Neutrophil (primary cell): Measurements from ENCODE around the gene BANK1.
"Not testable (repeated sequence)": the region's sequence is repeated elsewhere in the genome, so short reads cannot be mapped to it uniquely, and the experiment has no call there.

Source experiments
- H3K27ac ChIP-seq: fragments of 200-600 bp; sonication (generic); 2 replicates; pipeline ENCODE4 v1.5.1; 2016; ENCODE audit warnings: mild to moderate bottlenecking, moderate library complexity
- H3K27me3 ChIP-seq: fragments of 200-600 bp; sonication (generic); 2 replicates; pipeline ENCODE4 v1.6.0; 2016; ENCODE audit warnings: mild to moderate bottlenecking
- H3K36me3 ChIP-seq: fragments of 200-600 bp; sonication (generic); 2 replicates; pipeline ENCODE4 v1.5.1; 2017
- H3K4me1 ChIP-seq, 2 experiments: fragments of 200-600 bp in 1 of 2; sonication (generic) in 1 of 2; 1 replicate in 1 of 2; 2 replicates in 1 of 2; pipeline versions ENCODE4 v1.5.1 to v1.6.1; 2013 to 2016; ENCODE audit warnings: low read depth in 1 of 2, low read length in 1 of 2, mild to moderate bottlenecking in 1 of 2, moderate library complexity in 1 of 2; ENCODE audit not compliant: control insufficient read depth in 1 of 2, insufficient read depth in 1 of 2
- H3K4me3 ChIP-seq, 2 experiments: fragments of 200-600 bp in 1 of 2; sonication (generic) in 1 of 2; 1 replicate in 1 of 2; 2 replicates in 1 of 2; pipeline ENCODE4 v1.5.1; 2013 to 2016; ENCODE audit warnings: low read depth in 1 of 2, low read length in 1 of 2, mild to moderate bottlenecking in 1 of 2, moderate library complexity in 1 of 2
- H3K9me3 ChIP-seq: fragments of 200-600 bp; sonication (generic); 2 replicates; pipeline ENCODE4 v1.5.1; 2016
- TF ChIP-seq, protein P1 (sequence below): fragments of 200-600 bp; sonication (generic); IDR thresholded peaks from 2 replicates; pipeline ENCODE4 v1.5.1; 2016; ENCODE audit warnings: antibody characterized with exemption

The BANK1 gene

DNA sequence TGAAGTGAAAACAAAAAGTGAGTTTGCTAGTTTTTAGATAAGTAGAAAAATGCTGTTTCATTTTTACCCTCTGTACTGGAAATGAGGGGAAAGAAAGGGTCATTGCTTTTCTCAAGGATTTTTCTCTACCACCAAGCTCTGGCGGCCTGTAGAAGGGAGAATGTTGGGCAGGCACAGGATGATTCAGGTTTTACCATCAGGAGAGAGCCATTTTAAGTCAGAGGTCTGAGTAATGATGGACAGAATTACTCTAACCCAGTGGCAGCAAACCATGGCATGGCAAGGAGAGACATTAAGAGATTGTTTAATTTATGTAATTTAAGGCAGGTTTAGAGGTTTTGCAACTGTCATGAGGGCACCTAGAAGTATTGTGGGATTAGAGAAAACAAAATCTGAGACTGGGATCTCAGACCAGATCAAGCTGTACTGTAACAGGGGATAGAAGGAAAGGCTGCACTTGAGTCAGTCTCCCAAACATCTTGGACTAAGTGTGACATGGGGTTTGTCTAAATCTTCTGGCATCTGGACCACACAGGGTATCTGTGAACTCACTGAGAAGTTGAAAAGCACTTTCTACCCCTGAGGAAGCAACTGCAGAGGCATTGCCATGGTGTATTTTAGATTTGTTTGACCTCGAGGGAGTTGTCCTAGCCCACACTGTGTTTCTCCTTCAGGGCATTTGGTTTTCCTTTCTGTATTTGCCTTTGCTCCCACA, 81.6 kb downstream of the BANK1 start:
- TF ChIP-seq, protein P1, sequence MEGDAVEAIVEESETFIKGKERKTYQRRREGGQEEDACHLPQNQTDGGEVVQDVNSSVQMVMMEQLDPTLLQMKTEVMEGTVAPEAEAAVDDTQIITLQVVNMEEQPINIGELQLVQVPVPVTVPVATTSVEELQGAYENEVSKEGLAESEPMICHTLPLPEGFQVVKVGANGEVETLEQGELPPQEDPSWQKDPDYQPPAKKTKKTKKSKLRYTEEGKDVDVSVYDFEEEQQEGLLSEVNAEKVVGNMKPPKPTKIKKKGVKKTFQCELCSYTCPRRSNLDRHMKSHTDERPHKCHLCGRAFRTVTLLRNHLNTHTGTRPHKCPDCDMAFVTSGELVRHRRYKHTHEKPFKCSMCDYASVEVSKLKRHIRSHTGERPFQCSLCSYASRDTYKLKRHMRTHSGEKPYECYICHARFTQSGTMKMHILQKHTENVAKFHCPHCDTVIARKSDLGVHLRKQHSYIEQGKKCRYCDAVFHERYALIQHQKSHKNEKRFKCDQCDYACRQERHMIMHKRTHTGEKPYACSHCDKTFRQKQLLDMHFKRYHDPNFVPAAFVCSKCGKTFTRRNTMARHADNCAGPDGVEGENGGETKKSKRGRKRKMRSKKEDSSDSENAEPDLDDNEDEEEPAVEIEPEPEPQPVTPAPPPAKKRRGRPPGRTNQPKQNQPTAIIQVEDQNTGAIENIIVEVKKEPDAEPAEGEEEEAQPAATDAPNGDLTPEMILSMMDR = no peak
- no peak overlapping the region for H3K27ac ChIP-seq
- H3K27me3 ChIP-seq = no peaks in the 10 kb centered on the region
- H3K36me3 ChIP-seq = no peaks in the 10 kb centered on the region
- H3K9me3 ChIP-seq = no peaks in the 10 kb centered on the region
- H3K4me1 ChIP-seq = no peaks in the 10 kb centered on the region
- H3K4me3 ChIP-seq = no peak overlapping the region

DNA sequence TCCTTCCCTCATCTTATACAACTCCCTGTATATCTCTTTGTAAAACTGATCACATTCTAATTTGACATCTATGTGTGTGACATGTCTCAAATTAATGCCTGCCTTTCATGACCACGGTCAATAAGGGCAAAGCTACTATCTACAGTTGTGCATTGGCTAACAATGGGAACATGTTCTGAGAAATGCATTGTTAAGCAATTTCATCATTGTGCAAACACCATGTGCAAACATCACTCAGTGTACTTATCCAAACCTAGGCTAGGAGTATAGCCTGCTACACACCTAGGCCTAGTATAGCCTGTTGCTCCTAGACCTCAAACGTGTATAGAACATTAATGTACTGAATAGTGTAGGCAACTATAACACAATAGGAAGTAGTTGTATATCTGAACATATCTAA, 95.0 kb downstream of the BANK1 start:
- Histone ChIP-seq H3K27me3 (no peaks in the 10 kb centered on the region), H3K36me3 (no peaks in the 10 kb centered on the region), H3K27ac (no peak overlapping the region), H3K4me1 (peaks cover 0 to 6% of the 10 kb centered on the region in 2 experiments), H3K9me3 (no peaks in the 10 kb centered on the region), H3K4me3 (no peak overlapping the region)
- TF ChIP-seq, protein P1 = no peak

DNA sequence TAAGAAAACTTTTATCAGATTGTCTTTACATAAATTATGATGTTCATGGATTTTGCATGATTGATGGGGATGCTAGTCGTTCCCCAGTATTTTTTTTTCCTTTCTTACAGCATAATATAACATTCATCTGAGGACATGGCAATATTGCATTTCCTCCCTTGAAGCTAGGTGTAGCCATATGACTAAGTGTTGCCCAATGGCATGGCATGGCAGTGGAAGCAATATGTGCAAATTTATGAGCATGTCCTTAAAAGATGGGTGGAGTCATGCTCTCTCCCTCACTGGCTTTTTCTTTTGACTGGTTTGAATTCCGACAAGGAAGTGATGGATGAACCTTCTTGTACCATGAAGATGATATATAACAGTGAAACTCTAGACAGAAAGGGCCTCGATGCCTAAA, 96.3 kb downstream of the BANK1 start:
- no peaks in the 10 kb centered on the region for H3K9me3 ChIP-seq
- H3K27ac ChIP-seq = no peak overlapping the region
- H3K4me1 ChIP-seq = peaks cover 0 to 6% of the 10 kb centered on the region in 2 experiments
- no peaks in the 10 kb centered on the region for H3K36me3 ChIP-seq
- no peaks in the 10 kb centered on the region for H3K27me3 ChIP-seq
- no peak overlapping the region for H3K4me3 ChIP-seq
- TF ChIP-seq, protein P1 = no peak

DNA sequence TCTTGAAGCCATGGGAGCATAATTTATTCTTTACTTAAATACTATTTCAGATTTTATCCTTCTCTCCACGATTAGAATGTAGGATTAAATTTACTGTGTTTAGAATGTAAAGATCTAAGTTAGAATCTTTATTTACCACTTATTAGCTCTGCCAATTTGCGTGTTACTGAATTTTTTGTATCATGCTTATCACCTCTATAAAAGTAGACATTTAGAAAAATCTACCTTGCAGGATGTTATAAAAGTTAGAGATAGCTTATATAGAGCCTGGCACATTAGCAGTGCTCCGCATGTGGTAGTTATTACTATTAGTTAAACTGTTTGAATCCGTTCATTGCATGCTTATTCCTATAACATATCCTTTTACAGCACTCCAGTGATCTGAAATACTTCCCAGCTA, 97.9 kb downstream of the BANK1 start:
- Histone ChIP-seq H3K36me3 (no peaks in the 10 kb centered on the region), H3K27me3 (no peaks in the 10 kb centered on the region), H3K9me3 (no peaks in the 10 kb centered on the region), H3K4me1 (peaks cover 0 to 6% of the 10 kb centered on the region in 2 experiments), H3K4me3 (no peak overlapping the region), H3K27ac (no peak overlapping the region)
- TF ChIP-seq, protein P1 = no peak

DNA sequence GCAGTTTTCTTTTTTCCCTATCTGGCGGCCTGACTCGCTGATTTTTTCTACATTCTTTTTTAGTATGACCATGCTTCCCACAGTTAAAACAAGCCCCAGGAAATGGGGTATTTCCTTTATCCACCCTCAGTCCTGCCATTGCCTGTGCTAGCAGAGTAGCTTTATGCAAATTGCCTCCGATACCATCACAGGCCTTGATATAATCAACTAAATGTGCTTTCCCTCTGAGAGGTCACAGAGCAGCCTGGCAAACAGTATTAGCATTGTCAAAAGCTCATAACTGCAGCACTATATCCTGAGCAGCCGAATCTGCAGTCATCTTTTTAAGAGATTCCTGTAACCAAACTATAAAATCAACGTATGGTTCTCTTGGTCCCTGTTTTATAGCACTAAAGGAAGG, 115.0 kb downstream of the BANK1 start:
- H3K4me3 ChIP-seq, H3K9me3 ChIP-seq, H3K36me3 ChIP-seq, H3K27me3 ChIP-seq, H3K4me1 ChIP-seq, H3K27ac ChIP-seq: not testable (repeated sequence)

DNA sequence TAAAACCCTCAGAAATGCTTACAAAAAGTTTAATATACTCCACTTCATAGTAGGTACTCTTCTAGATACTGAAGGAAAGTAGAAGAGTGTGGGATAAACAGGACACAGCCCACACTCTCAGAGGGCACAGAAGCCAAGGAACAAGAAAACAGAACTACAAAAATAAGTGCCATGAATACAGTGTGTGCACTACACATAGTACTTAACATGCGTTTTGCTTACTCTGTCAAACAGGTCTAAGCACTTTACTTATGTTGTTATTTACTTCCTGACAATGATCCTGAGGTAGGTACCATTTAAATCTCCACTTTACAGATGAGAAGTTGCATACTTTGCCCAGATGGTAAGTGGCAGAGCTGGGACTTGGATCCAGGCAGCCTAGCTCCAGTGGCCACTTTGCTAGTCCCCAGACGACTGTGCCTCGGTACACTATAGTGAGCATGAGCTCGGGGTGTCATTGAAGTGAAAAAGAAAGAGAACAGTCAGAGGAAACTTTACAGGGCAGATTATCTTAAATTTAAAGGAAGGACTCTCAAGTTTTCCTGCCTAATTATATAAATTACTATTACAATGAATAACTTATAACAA, 120.3 kb downstream of the BANK1 start:
- H3K27ac ChIP-seq = no peak overlapping the region
- no peaks in the 10 kb centered on the region for H3K36me3 ChIP-seq
- H3K4me1 ChIP-seq = peaks cover 0 to 3% of the 10 kb centered on the region in 2 experiments
- TF ChIP-seq, protein P1 = no peak
- H3K4me3 ChIP-seq = no peak overlapping the region
- no peaks in the 10 kb centered on the region for H3K27me3 ChIP-seq
- no peaks in the 10 kb centered on the region for H3K9me3 ChIP-seq
